ENCODE results near the gene CBX6.

CBX6 gene

DNA sequence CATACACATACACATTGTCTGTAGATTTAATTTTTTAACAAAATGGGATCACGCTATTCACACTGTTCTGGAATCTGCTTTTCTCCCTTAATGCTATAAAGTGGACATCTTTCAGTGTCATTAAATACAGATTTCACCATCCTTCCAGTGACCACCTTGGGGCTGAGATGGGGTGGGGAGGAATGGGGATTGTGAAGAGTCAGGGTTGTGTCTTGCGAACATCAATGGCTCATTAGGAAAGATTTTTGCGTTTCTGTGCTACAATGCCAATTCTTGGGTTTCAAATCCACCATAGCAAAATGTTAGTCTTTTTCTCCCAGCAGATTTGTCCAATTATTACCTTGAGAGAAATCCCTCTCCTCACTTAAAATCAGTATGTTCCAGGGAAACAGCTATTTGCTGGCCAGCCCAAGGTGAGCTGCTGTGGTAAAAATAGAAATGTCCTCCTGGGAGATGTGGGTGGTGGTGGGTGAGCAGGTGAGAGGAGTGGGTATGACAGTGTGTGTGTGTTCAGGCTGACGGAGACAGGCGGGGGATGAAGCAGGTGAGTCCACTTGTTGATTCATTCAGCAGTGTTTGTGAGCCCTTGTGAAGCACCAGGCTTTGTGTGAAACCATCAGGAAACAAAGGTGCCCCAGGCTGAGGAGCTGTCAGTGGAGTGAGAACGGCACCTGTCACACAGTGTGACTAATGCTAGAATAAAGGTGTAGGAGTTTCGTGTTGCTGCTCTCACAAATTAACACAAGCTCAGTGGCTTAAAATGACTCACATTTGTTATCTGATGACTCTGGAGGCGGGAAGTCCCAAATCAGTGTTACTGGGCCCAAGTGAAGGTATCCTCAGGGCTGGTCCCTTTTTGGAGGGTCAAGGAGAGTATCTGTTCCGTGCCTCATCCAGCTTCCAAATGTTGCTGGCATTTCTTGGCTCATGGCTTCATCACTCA lies 1.7 kb upstream of the CBX6 start:
- peak overlapping the region; percentile 87 for H3K4me3 ChIP-seq
- peak overlapping the region; percentile 93 to 98 for H3K27ac ChIP-seq
- DNase-seq (ENCODE audit: low spot score): no peak
- TF ChIP-seq, protein P1, sequence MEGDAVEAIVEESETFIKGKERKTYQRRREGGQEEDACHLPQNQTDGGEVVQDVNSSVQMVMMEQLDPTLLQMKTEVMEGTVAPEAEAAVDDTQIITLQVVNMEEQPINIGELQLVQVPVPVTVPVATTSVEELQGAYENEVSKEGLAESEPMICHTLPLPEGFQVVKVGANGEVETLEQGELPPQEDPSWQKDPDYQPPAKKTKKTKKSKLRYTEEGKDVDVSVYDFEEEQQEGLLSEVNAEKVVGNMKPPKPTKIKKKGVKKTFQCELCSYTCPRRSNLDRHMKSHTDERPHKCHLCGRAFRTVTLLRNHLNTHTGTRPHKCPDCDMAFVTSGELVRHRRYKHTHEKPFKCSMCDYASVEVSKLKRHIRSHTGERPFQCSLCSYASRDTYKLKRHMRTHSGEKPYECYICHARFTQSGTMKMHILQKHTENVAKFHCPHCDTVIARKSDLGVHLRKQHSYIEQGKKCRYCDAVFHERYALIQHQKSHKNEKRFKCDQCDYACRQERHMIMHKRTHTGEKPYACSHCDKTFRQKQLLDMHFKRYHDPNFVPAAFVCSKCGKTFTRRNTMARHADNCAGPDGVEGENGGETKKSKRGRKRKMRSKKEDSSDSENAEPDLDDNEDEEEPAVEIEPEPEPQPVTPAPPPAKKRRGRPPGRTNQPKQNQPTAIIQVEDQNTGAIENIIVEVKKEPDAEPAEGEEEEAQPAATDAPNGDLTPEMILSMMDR (IDR thresholded peaks at IDR 0.05): no peak

DNA sequence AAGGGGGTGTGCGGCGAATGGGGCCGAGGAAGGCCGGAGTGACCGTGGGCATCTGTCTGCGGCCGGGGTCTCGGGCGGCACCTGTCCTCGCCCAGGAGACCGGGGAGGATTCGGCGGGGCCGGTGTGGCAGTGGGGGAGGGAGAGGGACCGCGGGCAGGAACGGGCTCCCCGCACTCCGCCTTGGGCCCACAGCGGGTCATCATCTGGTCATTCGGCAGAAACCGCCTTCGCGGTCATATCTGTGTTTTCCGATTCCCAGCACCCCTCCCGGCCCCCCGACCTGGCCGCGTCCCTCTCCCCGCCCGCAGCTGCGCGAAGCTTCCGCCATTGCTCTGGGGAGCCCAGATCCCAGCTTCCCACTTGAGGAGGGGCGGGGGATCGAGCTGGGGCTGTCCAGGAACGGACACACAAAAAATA lies 824 bp upstream of the CBX6 start:
- H3K4me3 ChIP-seq: peak overlapping the region; percentile 87
- DNase-seq (ENCODE audit: low spot score): peak; percentile 80
- TF ChIP-seq, protein P1 (IDR thresholded peaks at IDR 0.05): no peak
- H3K27ac ChIP-seq: peak overlapping the region; percentile 93 to 98

- peak overlapping the region; percentile 93 to 98 for H3K27ac ChIP-seq
- peak overlapping the region; percentile 87 for H3K4me3 ChIP-seq
- TF ChIP-seq, protein P1 (IDR thresholded peaks at IDR 0.05): no peak
- DNase-seq (ENCODE audit: low spot score): peak; percentile 75
Measured at GRCh38 chr22:38871360-38872171, 450 bp downstream of the CBX6 start.

GRCh38 chr22:38870791-38871359 lies 1.1 kb downstream of the CBX6 start:
- Histone ChIP-seq H3K27ac (peak overlapping the region; percentile 93 to 98), H3K4me3 (peak overlapping the region; percentile 87)
- DNase-seq (ENCODE audit: low spot score): no peak
- TF ChIP-seq, protein P1 (IDR thresholded peaks at IDR 0.05): no peak

GRCh38 chr22:38870312-38870741 lies 1.7 kb downstream of the CBX6 start:
- Histone ChIP-seq H3K4me3 (peak overlapping the region; percentile 87), H3K27ac (peak overlapping the region; percentile 93 to 98)
- DNase-seq (ENCODE audit: low spot score): peak; percentile 87
- TF ChIP-seq, protein P1 (IDR thresholded peaks at IDR 0.05): peak; percentile 89

GRCh38 chr22:38869663-38870062 lies 2.4 kb downstream of the CBX6 start:
- no peak overlapping the region for H3K27ac ChIP-seq
- no peak for DNase-seq (ENCODE audit: low spot score)
- no peak overlapping the region for H3K4me3 ChIP-seq
- TF ChIP-seq, protein P1 (IDR thresholded peaks at IDR 0.05): no peak

Data from coronary artery (tissue), 2 donors.